Measurements from ENCODE around the gene ASAP3.

The ASAP3 gene

GRCh38 chr1:23483321-23484252 lies at the start of gene ASAP3:
ASAP3 (minus strand) TSS chr1:23484179; CDS start chr1:23484133, 46 bp downstream.
- DNase-seq, result no peak

GRCh38 chr1:23533246-23534023 lies 49.5 kb upstream of the ASAP3 start:
- DNase-seq, result peak; percentile 87

GRCh38 chr1:23531562-23532094 lies 47.6 kb upstream of the ASAP3 start:
- DNase-seq, result no peak

- DNase-seq, result peak; percentile 96
Observed at GRCh38 chr1:23530747-23531561, 47.0 kb upstream of the ASAP3 start, which contains the start of gene E2F2. E2F2 (minus strand) TSS chr1:23531233; CDS start chr1:23530793, 440 bp downstream.

- DNase-seq, result peak; percentile 44
Observed at GRCh38 chr1:23530087-23530746, 46.2 kb upstream of the ASAP3 start.

- DNase-seq, result peak; percentile 55
Observed at GRCh38 chr1:23529146-23530086, 45.4 kb upstream of the ASAP3 start.

GRCh38 chr1:23528250-23528978 lies 44.4 kb upstream of the ASAP3 start:
- DNase-seq, result peak; percentile 98

GRCh38 chr1:23527900-23528249 lies 43.9 kb upstream of the ASAP3 start:
- no peak for DNase-seq

GRCh38 chr1:23527366-23527765 lies 43.4 kb upstream of the ASAP3 start:
- DNase-seq, result no peak

GRCh38 chr1:23526329-23527041 lies 42.5 kb upstream of the ASAP3 start:
- DNase-seq, result no peak

- no peak for DNase-seq
Observed at GRCh38 chr1:23525558-23526250, 41.7 kb upstream of the ASAP3 start.

GRCh38 chr1:23524716-23525401 lies 40.9 kb upstream of the ASAP3 start:
- DNase-seq, result peak; percentile 96

- no peak for DNase-seq
Observed at GRCh38 chr1:23524163-23524562, 40.2 kb upstream of the ASAP3 start.

- peak; percentile 83 for DNase-seq
Observed at GRCh38 chr1:23522244-23522982, 38.4 kb upstream of the ASAP3 start.

- peak; percentile 48 for DNase-seq
Observed at GRCh38 chr1:23521588-23521987, 37.6 kb upstream of the ASAP3 start.

- DNase-seq, result no peak
Observed at GRCh38 chr1:23517581-23517980, 33.6 kb upstream of the ASAP3 start.

- no peak for DNase-seq
Observed at GRCh38 chr1:23515905-23516304, 31.9 kb upstream of the ASAP3 start.
